K562 treated with DMSO at 1 percent for 48 hours (cell line): ENCODE data around the gene GHRHR. TPM values are rescaled to one million over a fixed set of nuclear protein-coding genes. Genes with fewer than 3 reads are reported as not detected.

Experiments used
- total RNA-seq: library from RNA; unstranded; fragments of 300-600 nt; gene quantifications from 2 replicates; pipeline ENCODE4 v1.2.3, GENCODE V29; 2022; ENCODE audit warnings: low replicate concordance; ENCODE audit errors: extremely low read depth

GHRHR gene
- total RNA-seq: not detected in 2 replicates

DNA sequence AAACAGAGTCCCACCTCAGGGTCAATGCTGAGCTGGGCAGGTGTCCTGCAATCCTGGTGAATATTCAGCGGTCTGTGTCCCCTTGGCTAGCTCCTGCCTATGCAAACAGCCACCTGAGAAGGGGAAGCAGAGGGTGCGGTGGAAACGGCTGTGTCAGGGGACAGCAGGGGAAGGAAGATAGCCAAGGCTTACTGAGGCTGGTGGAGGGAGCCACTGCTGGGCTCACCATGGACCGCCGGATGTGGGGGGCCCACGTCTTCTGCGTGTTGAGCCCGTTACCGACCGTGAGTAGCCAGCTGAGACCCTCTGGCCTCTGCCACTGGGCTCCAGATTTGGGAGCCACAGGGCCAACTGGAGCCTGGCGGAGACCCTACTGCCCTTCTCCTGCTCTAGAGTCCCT, at the start of gene GHRHR:
GHRHR (plus strand) TSS at position 112 of the 400 bp plus-strand sequence; CDS start at position 228, 116 bp downstream.

Other genes starting within 250 kb of the GHRHR start
- not detected in 2 replicates for gene INMT, start 211.8 kb upstream of the GHRHR start, total RNA-seq
- gene MINDY4, start 192.5 kb upstream of the GHRHR start, total RNA-seq: not detected in 2 replicates
- gene AQP1, start 52.1 kb upstream of the GHRHR start, total RNA-seq: not detected in 2 replicates
- gene ADCYAP1R1, start 88.4 kb downstream of the GHRHR start, total RNA-seq: not detected in 2 replicates